Endothelial cell of umbilical vein (primary cell): ENCODE results near the gene ESPNL. TPM values are rescaled to one million over a fixed set of nuclear protein-coding genes. Genes with fewer than 3 reads are reported as not detected.

Experiments
- BruUV-seq: library from RNA; stranded (reverse); fragments of 400-500 nt; replicated peaks from 2 replicates; lab custom pipeline; 2021; lab: Mats Ljungman, UMichigan
- CTCF ChIA-PET: fragments of 300-600, 350-600 bp; sonication (Branson Sonifier 250); formaldehyde crosslinking; loops from one replicate; lab custom pipeline; 2021; ENCODE audit warnings: antibody characterized with exemption, inconsistent platforms; lab: Charles Lee
- POLR2A ChIA-PET: fragments of 300-600, 350-600 bp; sonication (Branson Sonifier 250); formaldehyde crosslinking; loops from one replicate; lab custom pipeline; 2021; ENCODE audit warnings: antibody characterized with exemption, inconsistent platforms; lab: Charles Lee
- DNase-seq: peaks from one replicate; pipeline ENCODE4 v3.0.0-alpha.2; 2011; ENCODE audit warnings: low read depth, low spot score
- FAIRE-seq: peaks from 2 replicates; lab custom pipeline; 2011; peaks lifted over from hg19 to GRCh38; lab: Jason Lieb, UNC
- H2AFZ ChIP-seq: 2 replicates; pipeline ENCODE4 v1.6.0; 2012; ENCODE audit warnings: low read depth, low read length, control low read depth, inconsistent platforms
- H3K27ac ChIP-seq: 2 replicates; pipeline ENCODE4 v1.5.1; 2011; ENCODE audit warnings: low read depth, mild to moderate bottlenecking, control low read depth, low read length, moderate library complexity; ENCODE audit not compliant: insufficient read depth
- H3K27me3 ChIP-seq, 2 experiments: 2 replicates each; pipeline versions ENCODE4 v1.6.0 to v1.6.1; 2011; ENCODE audit warnings: low read length in 2 of 2, mixed read lengths in 1 of 2; ENCODE audit not compliant: control insufficient read depth in 2 of 2, insufficient read depth in 2 of 2
- H3K36me3 ChIP-seq, 2 experiments: 2 replicates in 1 of 2; 3 replicates in 1 of 2; pipeline ENCODE4 v1.5.1; 2011; ENCODE audit warnings: low read length in 2 of 2, mild to moderate bottlenecking in 1 of 2, moderate library complexity in 1 of 2; ENCODE audit not compliant: control insufficient read depth in 2 of 2, insufficient read depth in 2 of 2; ENCODE audit errors: extremely low read depth in 1 of 2
- H3K4me1 ChIP-seq: 3 replicates; pipeline ENCODE4 v1.5.1; 2011; ENCODE audit warnings: mild to moderate bottlenecking, low read length; ENCODE audit not compliant: control insufficient read depth, insufficient read depth; ENCODE audit errors: extremely low read depth
- H3K4me2 ChIP-seq: 2 replicates; pipeline ENCODE4 v1.6.1; 2011; ENCODE audit warnings: low read length, control low read depth, mixed read lengths; ENCODE audit not compliant: insufficient read depth
- H3K4me3 ChIP-seq, 3 experiments: fragments of 200-600 bp in 1 of 3; sonication (generic), shearing (Covaris generic) in 1 of 3; replicated peaks in 1 of 3; 2 replicates each; pipeline ENCODE4 v1.5.1; 2011 to 2016; ENCODE audit warnings: control low read depth in 3 of 3, low read length in 3 of 3, mild to moderate bottlenecking in 2 of 3, inconsistent platforms in 1 of 3, low read depth in 1 of 3, moderate library complexity in 1 of 3; ENCODE audit not compliant: insufficient read depth in 1 of 3
- H3K79me2 ChIP-seq: 2 replicates; pipeline ENCODE4 v1.6.0; 2012; ENCODE audit warnings: low read length, inconsistent platforms; ENCODE audit not compliant: control insufficient read depth, insufficient read depth
- H3K9ac ChIP-seq: replicated peaks from 2 replicates; pipeline ENCODE3; 2011; ENCODE audit warnings: low read length, control low read depth; ENCODE audit not compliant: insufficient read depth; ENCODE audit errors: extremely low read depth
- H3K9me1 ChIP-seq: replicated peaks from 3 replicates; pipeline ENCODE4 v1.6.0; 2011; ENCODE audit warnings: mild to moderate bottlenecking, low read length; ENCODE audit not compliant: control insufficient read depth, insufficient read depth; ENCODE audit errors: extremely low read depth
- H3K9me3 ChIP-seq: replicated peaks from 2 replicates; pipeline ENCODE4 v1.5.1; 2012; ENCODE audit warnings: low read length, inconsistent platforms; ENCODE audit not compliant: control insufficient read depth, insufficient read depth
- H4K20me1 ChIP-seq: replicated peaks from 2 replicates; pipeline ENCODE3; 2011; ENCODE audit warnings: mild to moderate bottlenecking, low read length; ENCODE audit not compliant: control insufficient read depth, insufficient read depth; ENCODE audit errors: extremely low read depth
- CTCF ChIP-seq, 2 donors: IDR thresholded peaks; 1 replicate in 1 of 2; 2 replicates in 1 of 2; pipeline ENCODE4 v1.5.1; 2011; ENCODE audit warnings: low read length in 2 of 2, mild to moderate bottlenecking in 2 of 2, moderate library complexity in 2 of 2, control low read depth in 1 of 2, inconsistent platforms in 1 of 2, low read depth in 1 of 2; ENCODE audit not compliant: insufficient read depth in 1 of 2; ENCODE audit errors: extremely low read depth in 1 of 2
- EZH2 ChIP-seq: IDR thresholded peaks from 2 replicates; pipeline ENCODE4 v1.6.1; 2012; ENCODE audit warnings: borderline replicate concordance, low read depth, mild to moderate bottlenecking, moderate library complexity, low read length, inconsistent platforms; ENCODE audit not compliant: severe bottlenecking
- FOS ChIP-seq: IDR thresholded peaks from 2 replicates; pipeline ENCODE4 v1.6.1; 2011; ENCODE audit warnings: mild to moderate bottlenecking, low read length, moderate library complexity, borderline replicate concordance; ENCODE audit not compliant: insufficient read depth
- GATA2 ChIP-seq: IDR thresholded peaks from 2 replicates; pipeline ENCODE4 v1.7.0; 2011; ENCODE audit warnings: low read depth, mild to moderate bottlenecking, moderate library complexity, mixed read lengths, low read length; ENCODE audit not compliant: insufficient read length, insufficient read depth
- JUN ChIP-seq: IDR thresholded peaks from 2 replicates; pipeline ENCODE4 v1.6.1; 2011; ENCODE audit warnings: borderline replicate concordance, low read depth; ENCODE audit not compliant: insufficient read length, insufficient read depth
- MAX ChIP-seq: IDR thresholded peaks from 2 replicates; pipeline ENCODE4 v1.6.1; 2011; ENCODE audit not compliant: insufficient read depth, insufficient read length
- MYC ChIP-seq: IDR thresholded peaks from one replicate; pipeline ENCODE4 v1.6.1; 2011; ENCODE audit warnings: mild to moderate bottlenecking, low read depth, low read length
- POLR2A ChIP-seq: IDR thresholded peaks from 2 replicates; pipeline ENCODE4 v1.6.1; 2012; ENCODE audit warnings: low read depth, mild to moderate bottlenecking, control low read depth, low read length
- POLR2AphosphoS5 ChIP-seq: IDR thresholded peaks from 2 replicates; pipeline ENCODE4 v1.6.1; 2012; ENCODE audit warnings: low read depth, mild to moderate bottlenecking, control low read depth, low read length, moderate library complexity; ENCODE audit not compliant: insufficient read depth
- dilution Hi-C: fragments of 300-500 bp; cut with MboI; formaldehyde crosslinking; loops from one replicate; pipeline ENCODE4 v1.15.0; 2019; ENCODE audit warnings: low sequenced_read_pairs; ENCODE audit not compliant: extremely low pct_ligation_motif_present
- intact Hi-C: fragments of 100-400 bp; cut with micrococcal nuclease; formaldehyde crosslinking; loops from one replicate; pipeline ENCODE4 v1.10.0; 2022
- polyA plus RNA-seq, 4 experiments: library from polyadenylated mRNA; depleted of rRNA in 3 of 4; stranded (reverse) in 3 of 4; unstranded in 1 of 4; fragments of >200 nt; gene quantifications; 2 replicates each; pipeline versions ENCODE4 v1.2.1 to v1.2.3, GENCODE V29; 2011 to 2012; ENCODE audit warnings: missing spikeins in 1 of 4
- total RNA-seq: library from RNA; stranded (reverse); gene quantifications from 2 replicates; pipeline ENCODE4 v1.2.3, GENCODE V29; 2021

ESPNL gene
- total and polyA plus RNA-seq, 2 donors (not counting 3 experiments of a cell fraction or from before 2014, with no cell fraction given) = not detected

GRCh38 chr2:238099714-238100048 lies 459 bp upstream of the ESPNL start:
- H3K27ac ChIP-seq = no peak overlapping the region
- no peak overlapping the region for H3K4me2 ChIP-seq
- dilution Hi-C loops (no loop called here), intact Hi-C loops (loop anchor here (10.0 kb wide), 1 partner anchor 175 kb away; no protein-coding TSS in a partner anchor)
- no peak overlapping the region for H3K9ac ChIP-seq
- CTCF ChIA-PET = interaction anchor here (2.2 kb wide), 1 partner anchor 9 kb away, joined by 5 read pairs; no protein-coding TSS in a partner anchor
- no peaks in the 10 kb centered on the region for H4K20me1 ChIP-seq
- H3K4me3 ChIP-seq = no peak overlapping the region
- no peaks in the 10 kb centered on the region for H3K9me3 ChIP-seq
- no peak for FAIRE-seq
- no peaks in the 10 kb centered on the region for H3K9me1 ChIP-seq
- TF ChIP-seq MAX = no peak
- no peak for TF ChIP-seq POLR2AphosphoS5
- TF ChIP-seq POLR2A = no peak
- TF ChIP-seq MYC = no peak
- TF ChIP-seq CTCF (IDR thresholded peaks at IDR 0.05; ENCODE audit: extremely low read depth in 1 of 2, insufficient read depth in 1 of 2, low read depth in 1 of 2, low read length in 2 of 2) = no peak
- no peak for TF ChIP-seq JUN
- TF ChIP-seq EZH2 = no peak
- no peak for TF ChIP-seq FOS
- no peak for TF ChIP-seq GATA2
- no peak overlapping the region for H2AFZ ChIP-seq
- BruUV-seq = no TSS peak
- DNase-seq = no peak
- no peaks in the 10 kb centered on the region for H3K36me3 ChIP-seq
- no peaks in the 10 kb centered on the region for H3K27me3 ChIP-seq
- POLR2A ChIA-PET = no interaction called here
- H3K79me2 ChIP-seq = no peaks in the 10 kb centered on the region
- no peaks in the 10 kb centered on the region for H3K4me1 ChIP-seq
